Prostate gland (tissue), 2 donors: ENCODE results near the gene AUTS2. TPM values are rescaled to one million over a fixed set of nuclear protein-coding genes. Genes with fewer than 3 reads are reported as not detected.

Source experiments
- DNase-seq: peaks from one replicate; pipeline ENCODE4 v3.0.0-alpha.2; 2019; ENCODE audit warnings: low spot score
- H3K27ac ChIP-seq, 2 donors: fragments of 200-600 bp; sonication (generic); 2 replicates each; pipeline ENCODE4 v1.5.1; 2017 to 2019
- H3K27me3 ChIP-seq: fragments of 200-600 bp; sonication (generic); replicated peaks from 2 replicates; pipeline ENCODE4 v1.5.1; 2019; ENCODE audit not compliant: insufficient read depth
- H3K36me3 ChIP-seq, 2 donors: fragments of 200-600 bp; sonication (generic); 1 replicate in 1 of 2; 2 replicates in 1 of 2; pipeline versions ENCODE4 v1.5.1 to v1.8.1; 2017 to 2019
- H3K4me1 ChIP-seq: fragments of 200-600 bp; sonication (generic); replicated peaks from 2 replicates; pipeline ENCODE4 v1.5.1; 2019
- H3K4me3 ChIP-seq, 2 donors: fragments of 200-600 bp; sonication (generic); 2 replicates each; pipeline ENCODE4 v1.5.1; 2017 to 2019
- H3K9me3 ChIP-seq: fragments of 200-600 bp; sonication (generic); 2 replicates; pipeline ENCODE4 v1.5.1; 2017
- CTCF ChIP-seq, 4 experiments: fragments of 200-600 bp in 2 of 4; fragments of 450-650 bp in 2 of 4; sonication (generic) in 2 of 4; IDR thresholded peaks; 1 replicate in 3 of 4; 2 replicates in 1 of 4; pipeline ENCODE4 v1.5.1; 2016 to 2019; ENCODE audit warnings: antibody characterized with exemption in 4 of 4, mild to moderate bottlenecking in 2 of 4, moderate library complexity in 2 of 4
- POLR2A ChIP-seq: fragments of 450-650 bp; IDR thresholded peaks from one replicate; pipeline ENCODE4 v1.6.1; 2016; ENCODE audit warnings: antibody characterized with exemption, mild to moderate bottlenecking
- POLR2AphosphoS5 ChIP-seq: sonication (generic); formaldehyde crosslinking; IDR thresholded peaks from one replicate; pipeline ENCODE4 v1.6.1; 2017; ENCODE audit warnings: antibody characterized with exemption
- WGBS: methylation state at CpG from one replicate; pipeline ENCODE4 v1.1.5; 2018; 5-methylcytosine and 5-hydroxymethylcytosine counted together
- intact Hi-C: fragments of 100-400 bp; cut with DNase I; formaldehyde crosslinking; loops from one replicate; pipeline ENCODE4 v1.14.2; 2022
- total RNA-seq, 2 donors: library from RNA; depleted of rRNA; stranded (reverse); fragments of >200 nt; gene quantifications; one replicate each; pipeline ENCODE4 v1.1.0, GENCODE V29; 2016

The AUTS2 gene
- total RNA-seq, 2 donors from 2014 or later = 25.0 to 55.2 TPM

DNA sequence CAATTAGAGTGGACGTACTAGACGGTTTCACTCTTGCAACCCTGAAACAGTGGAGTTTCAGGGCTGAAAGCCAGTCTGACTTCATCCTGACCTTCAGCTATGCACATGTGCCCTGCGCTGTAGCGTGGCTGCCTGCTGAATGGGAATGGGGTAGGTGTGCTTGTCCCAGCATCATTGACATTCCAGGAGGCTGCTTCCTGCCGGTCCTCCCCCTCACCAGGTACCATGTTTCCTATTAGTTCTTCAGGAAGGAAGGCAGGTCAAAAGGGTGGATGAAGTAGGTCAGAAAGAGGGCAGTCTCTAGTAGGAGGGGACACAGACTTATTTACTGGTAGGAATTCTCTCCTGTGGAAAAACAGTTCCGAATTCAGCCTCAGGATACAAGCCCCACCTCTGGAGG, 981.9 kb downstream of the AUTS2 start:
- H3K36me3 ChIP-seq = no peaks in the 10 kb centered on the region
- no peaks in the 10 kb centered on the region for H3K27me3 ChIP-seq
- 94% methylated on average over 6 of the region's 6 CpGs for WGBS
- H3K4me1 ChIP-seq = no peaks in the 10 kb centered on the region
- no peak overlapping the region for H3K4me3 ChIP-seq
- no peaks in the 10 kb centered on the region for H3K9me3 ChIP-seq
- no peak for DNase-seq
- H3K27ac ChIP-seq = no peak overlapping the region
- TF ChIP-seq CTCF (IDR thresholded peaks at IDR 0.05) (no peak), POLR2A (no peak), POLR2AphosphoS5 (no peak)
- intact Hi-C loops = no loop called here

DNA sequence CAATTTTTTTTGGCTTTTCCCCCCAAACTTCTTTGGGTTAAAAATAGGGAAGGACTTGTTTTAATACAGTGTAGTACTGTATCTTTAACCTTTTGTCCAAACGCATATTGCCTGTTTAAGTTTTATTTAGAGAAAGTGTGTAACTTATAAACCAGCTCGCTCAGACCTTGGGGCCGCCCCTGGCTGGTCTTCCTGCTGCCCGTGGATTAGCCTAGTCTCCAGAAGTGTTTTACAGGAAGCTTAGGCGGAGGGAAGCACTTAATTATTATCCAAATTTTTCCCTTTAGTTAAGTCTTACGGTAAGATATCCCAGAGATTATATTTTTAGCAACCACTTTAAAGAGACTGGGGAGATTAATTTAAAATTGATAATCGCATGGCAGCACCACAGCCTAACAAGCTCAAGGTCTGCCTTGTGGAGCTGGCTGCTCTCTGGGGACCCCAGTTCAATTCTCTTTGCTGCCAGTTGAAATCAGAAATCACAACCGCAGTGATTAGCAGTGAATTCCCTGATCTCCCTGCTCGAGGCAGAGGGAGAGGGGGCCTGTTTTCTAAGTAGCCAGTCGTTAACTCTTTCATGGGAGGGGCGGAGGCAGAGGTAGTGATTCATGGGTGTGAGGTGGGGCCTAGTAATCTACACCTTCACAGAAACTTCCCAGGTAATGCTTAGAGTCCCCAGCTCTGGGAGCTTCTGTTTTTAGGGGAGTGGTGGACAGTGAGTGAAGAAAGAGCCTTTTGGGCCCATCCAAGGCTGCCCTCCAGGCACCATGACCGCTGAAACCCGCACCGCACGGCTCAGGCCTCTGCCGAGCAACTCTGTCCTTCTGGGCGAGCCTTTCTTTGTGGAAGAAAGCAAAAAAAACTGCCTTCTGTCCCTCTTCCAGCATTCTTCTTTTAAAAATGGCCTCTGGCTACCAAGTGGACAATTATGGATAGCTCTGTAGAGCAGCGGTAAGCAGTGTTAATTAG, 984.9 kb downstream of the AUTS2 start:
- H3K36me3 ChIP-seq = no peaks in the 10 kb centered on the region
- no peaks in the 10 kb centered on the region for H3K9me3 ChIP-seq
- intact Hi-C loops = no loop called here
- TF ChIP-seq POLR2A (no peak), POLR2AphosphoS5 (no peak), CTCF (IDR thresholded peaks at IDR 0.05) (no peak)
- no peak overlapping the region for H3K27ac ChIP-seq
- DNase-seq = no peak
- WGBS = 87% methylated on average over 18 of the region's 18 CpGs
- no peaks in the 10 kb centered on the region for H3K27me3 ChIP-seq
- H3K4me3 ChIP-seq = no peak overlapping the region
- no peaks in the 10 kb centered on the region for H3K4me1 ChIP-seq

DNA sequence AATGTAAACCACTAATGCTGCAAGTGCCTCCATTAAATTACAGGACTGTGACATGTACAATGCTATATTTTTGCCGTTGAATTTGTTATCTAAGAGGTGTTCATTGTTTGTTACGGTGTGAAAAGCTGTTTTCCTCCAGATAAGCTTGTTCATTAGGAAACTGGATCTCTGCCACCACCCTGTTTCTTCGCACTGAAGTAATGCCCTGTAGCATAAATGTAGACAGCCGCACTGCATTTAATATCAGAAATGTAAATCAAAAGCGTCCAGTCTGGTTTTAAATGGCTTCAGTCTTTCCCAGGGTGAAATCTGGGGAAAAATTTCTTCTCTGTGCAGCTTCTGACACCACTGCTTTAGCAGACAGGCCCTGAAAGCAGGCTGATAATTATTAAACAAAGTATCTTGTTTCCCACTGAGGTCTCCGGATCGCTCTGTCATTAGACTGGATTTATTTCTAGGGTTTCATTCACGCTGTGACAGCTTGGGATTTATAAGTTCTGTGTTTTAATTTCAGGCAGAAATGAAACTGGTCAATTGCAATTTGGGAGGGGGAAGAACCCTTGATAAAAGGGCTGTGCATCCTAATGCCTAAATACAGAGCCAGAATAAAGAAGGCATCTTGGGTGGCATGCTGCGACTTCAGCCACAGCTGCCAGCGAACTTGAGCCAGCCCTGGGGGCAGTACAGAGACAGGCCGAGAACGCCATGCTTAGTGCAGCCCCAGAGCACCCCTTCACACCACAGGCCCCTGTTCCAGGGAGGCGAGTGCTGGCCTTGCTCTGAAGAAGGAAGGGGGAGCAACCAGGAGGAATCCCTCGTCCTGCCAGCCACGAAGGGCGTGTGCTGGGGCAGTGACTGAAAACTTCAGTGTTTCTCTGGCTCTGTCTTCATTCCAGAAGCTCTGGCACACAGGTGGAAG, 985.9 kb downstream of the AUTS2 start:
- no peak for DNase-seq
- no peaks in the 10 kb centered on the region for H3K9me3 ChIP-seq
- H3K36me3 ChIP-seq = no peaks in the 10 kb centered on the region
- H3K4me1 ChIP-seq = no peaks in the 10 kb centered on the region
- intact Hi-C loops = no loop called here
- H3K4me3 ChIP-seq = no peak overlapping the region
- TF ChIP-seq CTCF (IDR thresholded peaks at IDR 0.05) = no peak
- TF ChIP-seq POLR2AphosphoS5 = no peak
- TF ChIP-seq POLR2A = no peak
- H3K27me3 ChIP-seq = no peaks in the 10 kb centered on the region
- no peak overlapping the region for H3K27ac ChIP-seq
- 64% methylated on average over 16 of the region's 16 CpGs for WGBS

DNA sequence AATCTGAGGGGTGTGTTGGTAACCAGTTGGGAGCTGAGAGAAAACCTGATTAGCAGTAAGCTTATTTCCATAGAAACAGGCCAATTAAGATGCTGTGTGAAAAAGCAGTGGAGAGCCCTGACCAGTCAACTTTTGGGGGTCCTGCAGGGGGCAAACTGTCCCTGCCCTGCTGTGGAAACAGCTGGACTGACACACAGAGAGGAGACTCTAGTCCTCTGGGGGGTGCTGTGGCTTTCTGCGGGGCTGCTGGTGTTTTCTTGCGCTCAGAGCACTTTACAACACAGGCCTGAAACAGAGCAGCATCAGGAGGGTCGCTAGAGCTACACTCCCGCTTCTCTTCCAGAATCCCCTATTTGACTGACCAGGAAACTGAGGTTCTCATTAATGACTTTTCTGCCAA, 986.8 kb downstream of the AUTS2 start:
- Histone ChIP-seq H3K36me3 (no peaks in the 10 kb centered on the region), H3K4me3 (no peak overlapping the region), H3K9me3 (no peaks in the 10 kb centered on the region), H3K27me3 (no peaks in the 10 kb centered on the region), H3K4me1 (no peaks in the 10 kb centered on the region), H3K27ac (no peak overlapping the region)
- intact Hi-C loops = no loop called here
- WGBS = 87% methylated on average over 4 of the region's 4 CpGs
- DNase-seq = no peak
- TF ChIP-seq POLR2AphosphoS5 (no peak), POLR2A (no peak), CTCF (IDR thresholded peaks at IDR 0.05) (no peak)
